Fibroblast of lung (primary cell): ENCODE measurements around the gene PDE10A. TPM values are rescaled to one million over a fixed set of nuclear protein-coding genes. Genes with fewer than 3 reads are reported as not detected.
A peak's percentile ranks its signal among the peaks of the same experiment; 100 is the strongest.

Source experiments
- DNase-seq, 2 donors: peaks; one replicate each; pipeline versions ENCODE4 v3.0.0 to v3.0.0-alpha.2; 2010; ENCODE audit warnings: low read depth in 2 of 2
- H2AFZ ChIP-seq: 2 replicates; pipeline ENCODE4 v1.5.1; 2012; ENCODE audit warnings: low read length, control low read depth, inconsistent platforms
- H3K27ac ChIP-seq: 2 replicates; pipeline ENCODE4 v1.5.1; 2011; ENCODE audit warnings: low read length, control low read depth; ENCODE audit not compliant: insufficient read depth
- H3K27me3 ChIP-seq: 2 replicates; pipeline ENCODE4 v1.5.1; 2011; ENCODE audit warnings: mild to moderate bottlenecking, low read length; ENCODE audit not compliant: control insufficient read depth, insufficient read depth
- H3K36me3 ChIP-seq: 2 replicates; pipeline ENCODE4 v1.5.1; 2011; ENCODE audit warnings: low read length; ENCODE audit not compliant: control insufficient read depth, insufficient read depth
- H3K4me1 ChIP-seq: 2 replicates; pipeline ENCODE4 v1.5.1; 2011; ENCODE audit warnings: low read length; ENCODE audit not compliant: control insufficient read depth, insufficient read depth; ENCODE audit errors: extremely low read depth
- H3K4me2 ChIP-seq: 2 replicates; pipeline ENCODE4 v1.5.1; 2011; ENCODE audit warnings: low read length, control low read depth; ENCODE audit not compliant: insufficient read depth; ENCODE audit errors: extremely low read depth
- H3K4me3 ChIP-seq, 4 experiments: fragments of 200-600 bp in 1 of 4; sonication (generic) in 1 of 4; replicated peaks in 1 of 4; 2 replicates each; pipeline ENCODE4 v1.5.1; 2011 to 2016; ENCODE audit warnings: low read length in 4 of 4, low read depth in 3 of 4, mild to moderate bottlenecking in 3 of 4, control low read depth in 2 of 4, inconsistent platforms in 1 of 4, mixed read lengths in 1 of 4; ENCODE audit not compliant: insufficient read depth in 1 of 4; ENCODE audit errors: control extremely low read depth in 1 of 4
- H3K79me2 ChIP-seq: 2 replicates; pipeline ENCODE4 v1.5.1; 2012; ENCODE audit warnings: mild to moderate bottlenecking, low read length, inconsistent platforms; ENCODE audit not compliant: control insufficient read depth, insufficient read depth
- H3K9ac ChIP-seq: 2 replicates; pipeline ENCODE4 v1.5.1; 2011; ENCODE audit warnings: mild to moderate bottlenecking, low read length, control low read depth; ENCODE audit not compliant: insufficient read depth
- H3K9me3 ChIP-seq: 2 replicates; pipeline ENCODE4 v1.5.1; 2012; ENCODE audit warnings: low read depth, low read length; ENCODE audit not compliant: control insufficient read depth, insufficient read depth
- H4K20me1 ChIP-seq: 2 replicates; pipeline ENCODE4 v1.5.1; 2011; ENCODE audit warnings: low read length; ENCODE audit not compliant: control insufficient read depth, insufficient read depth; ENCODE audit errors: extremely low read depth
- EZH2 ChIP-seq: IDR thresholded peaks from 2 replicates; pipeline ENCODE4 v1.5.1; 2012; ENCODE audit warnings: low read length, control low read depth, mild to moderate bottlenecking; ENCODE audit errors: missing control alignments
- polyA plus RNA-seq, 2 donors: library from polyadenylated mRNA; depleted of rRNA in 1 of 2; stranded (reverse) in 1 of 2; unstranded in 1 of 2; fragments of >200 nt; gene quantifications; 2 replicates each; pipeline ENCODE4 v1.2.1, GENCODE V29; 2011 to 2012; ENCODE audit warnings: missing spikeins in 1 of 2
- total RNA-seq: library from RNA; depleted of rRNA; stranded (reverse); fragments of >200 nt; gene quantifications from 2 replicates; pipeline ENCODE4 v1.2.1, GENCODE V29; 2014
- TF ChIP-seq, protein P1 (sequence below), 2 donors: IDR thresholded peaks in 1 of 2; conservative IDR thresholded peaks in 1 of 2; 1 replicate in 1 of 2; 2 replicates in 1 of 2; pipeline ENCODE4 v1.5.1; 2011 to 2012; ENCODE audit warnings: low read length in 2 of 2, control low read depth in 1 of 2, inconsistent platforms in 1 of 2, low read depth in 1 of 2, mild to moderate bottlenecking in 1 of 2

Gene PDE10A
- total and polyA plus RNA-seq, 2 donors (not counting 1 experiment from before 2014, with no cell fraction given), result under 0.01 to 0.19 TPM

DNA sequence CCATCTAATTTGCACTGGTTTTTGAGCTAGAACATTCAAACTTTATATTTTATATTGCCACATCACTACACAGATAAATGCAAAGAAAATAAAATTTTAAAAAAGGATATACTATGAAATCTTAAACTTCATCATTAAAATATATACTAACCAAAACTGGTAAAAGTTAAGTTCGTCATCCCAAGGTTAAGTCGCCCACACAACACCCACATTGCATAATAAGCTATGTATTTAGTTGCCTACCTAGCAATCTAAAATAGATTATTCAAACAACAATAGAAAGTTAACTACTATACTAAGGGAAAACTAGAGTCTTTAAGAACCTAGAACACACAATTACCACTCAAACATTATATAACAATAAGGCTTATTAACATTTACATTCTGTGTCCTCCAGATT is 24.5 kb downstream of the PDE10A start:
- H3K4me1 ChIP-seq, result no peaks in the 10 kb centered on the region
- no peaks in the 10 kb centered on the region for H4K20me1 ChIP-seq
- no peak overlapping the region for H2AFZ ChIP-seq
- TF ChIP-seq, protein P1, sequence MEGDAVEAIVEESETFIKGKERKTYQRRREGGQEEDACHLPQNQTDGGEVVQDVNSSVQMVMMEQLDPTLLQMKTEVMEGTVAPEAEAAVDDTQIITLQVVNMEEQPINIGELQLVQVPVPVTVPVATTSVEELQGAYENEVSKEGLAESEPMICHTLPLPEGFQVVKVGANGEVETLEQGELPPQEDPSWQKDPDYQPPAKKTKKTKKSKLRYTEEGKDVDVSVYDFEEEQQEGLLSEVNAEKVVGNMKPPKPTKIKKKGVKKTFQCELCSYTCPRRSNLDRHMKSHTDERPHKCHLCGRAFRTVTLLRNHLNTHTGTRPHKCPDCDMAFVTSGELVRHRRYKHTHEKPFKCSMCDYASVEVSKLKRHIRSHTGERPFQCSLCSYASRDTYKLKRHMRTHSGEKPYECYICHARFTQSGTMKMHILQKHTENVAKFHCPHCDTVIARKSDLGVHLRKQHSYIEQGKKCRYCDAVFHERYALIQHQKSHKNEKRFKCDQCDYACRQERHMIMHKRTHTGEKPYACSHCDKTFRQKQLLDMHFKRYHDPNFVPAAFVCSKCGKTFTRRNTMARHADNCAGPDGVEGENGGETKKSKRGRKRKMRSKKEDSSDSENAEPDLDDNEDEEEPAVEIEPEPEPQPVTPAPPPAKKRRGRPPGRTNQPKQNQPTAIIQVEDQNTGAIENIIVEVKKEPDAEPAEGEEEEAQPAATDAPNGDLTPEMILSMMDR (conservative IDR thresholded peaks at IDR 0.05 in 1 of 2, IDR thresholded peaks at IDR 0.05 in 1 of 2; ENCODE audit: low read depth in 1 of 2, low read length in 2 of 2), result no peak
- no peak for TF ChIP-seq EZH2
- no peak for DNase-seq
- H3K36me3 ChIP-seq, result no peaks in the 10 kb centered on the region
- no peak overlapping the region for H3K4me2 ChIP-seq
- no peak overlapping the region for H3K4me3 ChIP-seq
- H3K9ac ChIP-seq, result no peak overlapping the region
- no peaks in the 10 kb centered on the region for H3K79me2 ChIP-seq
- H3K27ac ChIP-seq, result no peak overlapping the region
- H3K9me3 ChIP-seq, result no peaks in the 10 kb centered on the region
- H3K27me3 ChIP-seq, result no peaks in the 10 kb centered on the region

DNA sequence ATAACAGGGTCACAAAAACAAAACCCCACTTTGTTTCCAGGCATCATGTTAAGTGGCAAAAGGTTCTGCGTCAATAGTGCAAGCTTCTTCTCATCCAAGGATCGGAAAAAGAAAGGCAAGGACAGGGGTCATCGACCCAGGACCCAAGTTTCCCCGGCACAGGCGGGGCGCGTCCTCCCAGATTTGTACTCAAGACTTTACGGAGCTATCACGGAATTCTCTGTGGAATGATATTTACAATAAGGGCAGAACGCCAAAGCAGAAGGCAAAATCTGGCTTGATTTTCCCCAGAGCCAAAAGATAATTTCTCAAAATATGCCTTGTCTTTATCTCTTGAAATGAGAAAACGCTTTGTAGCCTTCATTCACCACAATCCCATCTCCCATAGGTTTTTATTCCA is 25.5 kb downstream of the PDE10A start:
- no peak overlapping the region for H3K4me3 ChIP-seq
- DNase-seq, result no peak
- H3K9ac ChIP-seq, result no peak overlapping the region
- H3K4me1 ChIP-seq, result no peaks in the 10 kb centered on the region
- no peaks in the 10 kb centered on the region for H3K27me3 ChIP-seq
- H3K4me2 ChIP-seq, result no peak overlapping the region
- no peak overlapping the region for H2AFZ ChIP-seq
- no peak overlapping the region for H3K27ac ChIP-seq
- H4K20me1 ChIP-seq, result no peaks in the 10 kb centered on the region
- H3K9me3 ChIP-seq, result no peaks in the 10 kb centered on the region
- no peak for TF ChIP-seq EZH2
- TF ChIP-seq, protein P1 (conservative IDR thresholded peaks at IDR 0.05 in 1 of 2, IDR thresholded peaks at IDR 0.05 in 1 of 2; ENCODE audit: low read depth in 1 of 2, low read length in 2 of 2), result no peak
- no peaks in the 10 kb centered on the region for H3K79me2 ChIP-seq
- H3K36me3 ChIP-seq, result no peaks in the 10 kb centered on the region

DNA sequence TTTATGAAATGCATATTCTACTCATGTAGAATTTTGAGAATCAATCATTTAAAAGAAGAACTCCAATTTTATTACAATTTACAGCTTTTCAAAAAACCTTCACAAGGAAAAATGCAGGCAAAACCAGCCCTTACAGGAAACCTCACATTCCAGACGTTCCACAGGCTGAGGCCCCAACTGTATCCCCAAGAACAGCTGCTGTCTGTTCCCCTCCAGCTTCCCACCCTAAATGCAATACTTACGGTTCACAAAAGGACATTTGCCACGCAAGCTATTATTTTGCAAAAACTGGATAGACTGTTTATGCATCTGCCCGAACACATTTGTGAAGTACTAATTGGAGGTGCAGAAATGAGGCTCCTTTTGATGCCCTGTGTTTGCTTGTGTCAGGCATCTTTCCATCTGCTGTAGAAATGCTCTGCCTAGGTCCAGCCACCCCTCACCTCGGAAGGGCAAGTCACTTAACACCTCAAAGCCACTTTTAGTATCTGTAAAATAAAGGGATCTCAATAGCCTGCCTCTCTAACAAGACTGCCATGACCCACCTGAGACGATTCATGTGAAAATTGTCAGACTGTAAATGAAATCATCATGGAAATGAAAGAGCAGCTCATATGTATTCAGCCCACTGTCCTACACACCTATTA is 26.5 kb downstream of the PDE10A start:
- Histone ChIP-seq H3K36me3 (no peaks in the 10 kb centered on the region), H3K79me2 (no peaks in the 10 kb centered on the region), H3K4me1 (no peaks in the 10 kb centered on the region), H2AFZ (no peak overlapping the region), H4K20me1 (no peaks in the 10 kb centered on the region), H3K27me3 (no peaks in the 10 kb centered on the region), H3K4me3 (no peak overlapping the region), H3K9me3 (no peaks in the 10 kb centered on the region), H3K9ac (no peak overlapping the region), H3K4me2 (no peak overlapping the region), H3K27ac (no peak overlapping the region)
- TF ChIP-seq, protein P1 (conservative IDR thresholded peaks at IDR 0.05 in 1 of 2, IDR thresholded peaks at IDR 0.05 in 1 of 2; ENCODE audit: low read depth in 1 of 2, low read length in 2 of 2), result no peak
- TF ChIP-seq EZH2, result no peak
- peak in 1 of 2 donors; percentile 30 for DNase-seq
